Measurements from ENCODE around the gene CMTM3. TPM values are rescaled to one million over a fixed set of nuclear protein-coding genes. Genes with fewer than 3 reads are reported as not detected.
"Not testable (repeated sequence)": the region's sequence is repeated elsewhere in the genome, so short reads cannot be mapped to it uniquely, and the experiment has no call there.

CMTM3 gene
- total RNA-seq, 1 experiment from 2014 or later: 12.8 TPM

DNA sequence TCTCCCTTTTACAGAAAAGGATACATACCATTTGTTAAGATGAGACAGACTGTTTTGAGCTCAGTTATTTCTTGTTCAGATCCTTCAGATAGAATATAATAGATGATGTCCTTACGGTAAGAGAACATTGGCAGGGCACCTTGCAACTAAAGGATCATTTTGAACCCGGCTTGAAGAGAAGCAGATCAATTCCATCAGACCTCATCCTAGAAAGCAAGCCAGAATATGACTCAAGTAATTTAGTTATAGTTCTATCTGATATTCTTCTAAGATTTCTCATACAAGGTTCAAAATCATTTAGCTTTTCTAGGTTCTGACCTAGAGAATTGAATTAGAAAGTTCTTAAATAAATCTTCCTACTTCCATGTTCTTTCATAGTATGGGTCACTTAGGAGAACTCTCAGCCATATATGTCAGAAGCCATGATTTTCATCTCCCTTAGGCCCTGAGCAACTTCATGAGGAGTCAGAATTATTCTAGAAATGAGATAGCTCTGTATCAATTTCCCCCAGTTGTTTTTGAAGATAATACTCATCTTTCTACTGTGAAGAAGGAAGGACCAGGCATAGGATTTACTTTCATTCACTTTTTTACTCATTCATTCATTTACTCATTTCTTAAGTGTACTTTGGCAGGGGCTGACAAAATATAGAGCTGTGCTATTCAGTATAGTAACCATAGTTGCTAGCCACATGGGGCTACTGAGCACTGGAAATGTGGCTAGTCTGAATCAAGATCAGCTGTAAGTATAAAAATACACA lies 40.8 kb upstream of the CMTM3 start (continued):
- TF ChIP-seq, protein P1, sequence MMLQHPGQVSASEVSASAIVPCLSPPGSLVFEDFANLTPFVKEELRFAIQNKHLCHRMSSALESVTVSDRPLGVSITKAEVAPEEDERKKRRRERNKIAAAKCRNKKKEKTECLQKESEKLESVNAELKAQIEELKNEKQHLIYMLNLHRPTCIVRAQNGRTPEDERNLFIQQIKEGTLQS (IDR thresholded peaks at IDR 0.05): no peak
- TF ChIP-seq, protein P2, sequence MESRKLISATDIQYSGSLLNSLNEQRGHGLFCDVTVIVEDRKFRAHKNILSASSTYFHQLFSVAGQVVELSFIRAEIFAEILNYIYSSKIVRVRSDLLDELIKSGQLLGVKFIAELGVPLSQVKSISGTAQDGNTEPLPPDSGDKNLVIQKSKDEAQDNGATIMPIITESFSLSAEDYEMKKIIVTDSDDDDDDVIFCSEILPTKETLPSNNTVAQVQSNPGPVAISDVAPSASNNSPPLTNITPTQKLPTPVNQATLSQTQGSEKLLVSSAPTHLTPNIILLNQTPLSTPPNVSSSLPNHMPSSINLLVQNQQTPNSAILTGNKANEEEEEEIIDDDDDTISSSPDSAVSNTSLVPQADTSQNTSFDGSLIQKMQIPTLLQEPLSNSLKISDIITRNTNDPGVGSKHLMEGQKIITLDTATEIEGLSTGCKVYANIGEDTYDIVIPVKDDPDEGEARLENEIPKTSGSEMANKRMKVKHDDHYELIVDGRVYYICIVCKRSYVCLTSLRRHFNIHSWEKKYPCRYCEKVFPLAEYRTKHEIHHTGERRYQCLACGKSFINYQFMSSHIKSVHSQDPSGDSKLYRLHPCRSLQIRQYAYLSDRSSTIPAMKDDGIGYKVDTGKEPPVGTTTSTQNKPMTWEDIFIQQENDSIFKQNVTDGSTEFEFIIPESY (IDR thresholded peaks at IDR 0.05; ENCODE audit: extremely low read depth, insufficient replicate concordance, low read length): no peak
- no peak for TF ChIP-seq EGR1 (IDR thresholded peaks at IDR 0.05; ENCODE audit: low read depth)

DNA sequence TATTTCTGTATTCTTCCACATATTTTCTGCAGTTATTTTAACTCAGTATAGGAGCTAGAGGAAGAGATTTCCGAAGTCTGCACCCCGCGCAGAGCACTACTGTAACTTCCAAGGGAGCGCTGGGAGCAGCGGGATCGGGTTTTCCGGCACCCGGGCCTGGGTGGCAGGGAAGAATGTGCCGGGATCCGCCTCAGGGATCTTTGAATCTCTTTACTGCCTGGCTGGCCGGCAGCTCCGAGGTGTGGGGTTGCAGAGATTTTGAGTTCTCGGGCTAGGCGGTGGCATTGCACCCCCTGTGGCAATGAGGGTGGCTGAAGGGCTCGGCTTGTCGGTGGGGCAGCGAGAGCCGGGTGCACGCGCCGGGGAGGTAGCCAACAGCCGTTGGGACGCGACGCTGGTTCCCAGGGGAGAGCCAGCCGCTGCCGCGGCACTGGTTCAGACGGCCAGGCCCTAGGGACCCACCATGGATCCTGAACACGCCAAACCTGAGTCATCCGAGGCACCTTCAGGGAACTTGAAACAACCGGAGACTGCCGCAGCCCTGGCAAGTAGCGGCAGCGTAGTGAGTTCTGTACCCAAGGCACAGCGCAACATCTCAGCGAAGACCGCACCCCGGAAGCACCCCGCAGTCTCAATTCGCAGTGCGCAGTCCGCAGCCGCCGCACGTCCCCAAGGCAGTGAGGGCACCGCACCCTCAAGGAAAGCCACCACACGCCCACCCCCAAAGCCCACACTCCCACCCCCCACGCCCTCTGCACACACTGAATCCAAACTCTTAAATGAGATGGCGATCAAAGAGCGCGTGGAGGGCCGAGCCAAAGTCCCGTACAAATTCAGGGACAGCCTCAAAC lies 38.2 kb upstream of the CMTM3 start, which contains the start of gene CMTM1:
Gene CMTM1 (plus strand): TSS at position 389 of the 851 bp plus-strand sequence. CDS start 75 bp downstream, at position 464.
- no peak within 1 kb of the TSS for H3K9ac ChIP-seq (ENCODE audit: low read length)
- no peak within 1 kb of the TSS for H3K4me3 ChIP-seq (replicated peaks in 1 of 2; ENCODE audit: low read depth in 1 of 2, low read length in 2 of 2)
- H3K9me3 ChIP-seq (ENCODE audit: control insufficient read depth in 1 of 2, insufficient read depth in 1 of 2, low read depth in 1 of 2, low read length in 2 of 2): no peaks in the 10 kb centered on the region
- ATAC-seq (no peak), DNase-seq (ENCODE audit: low read depth, low spot score) (no peak)
- no peaks in the 10 kb centered on the region for H3K9me2 ChIP-seq (ENCODE audit: insufficient read depth)
- no peaks in the 10 kb centered on the region; a peak in 1 of 4 replicates for H3K36me3 ChIP-seq (ENCODE audit: control insufficient read depth in 1 of 2, insufficient read depth in 2 of 2, low read length in 2 of 2)
- CTCF ChIA-PET: no interaction called here
- H3K79me2 ChIP-seq (ENCODE audit: insufficient read depth, low read length): no peaks in the 10 kb centered on the region
- no peak within 1 kb of the TSS for H3K27ac ChIP-seq (ENCODE audit: low read depth, low read length)
- H3K27me3 ChIP-seq (ENCODE audit: insufficient read depth, low read length): no peaks in the 10 kb centered on the region
- intact Hi-C loops (cut with micrococcal nuclease): no loop called here
- no TSS peak for BruUV-seq (replicated peaks)
- peaks cover 3% of the 10 kb centered on the region; the same call in 1 of the 2 replicates for H4K20me1 ChIP-seq (ENCODE audit: insufficient read depth)
- no peak for TF ChIP-seq SP1 (IDR thresholded peaks at IDR 0.05; ENCODE audit: low read depth)
- no peak for TF ChIP-seq SIN3A (IDR thresholded peaks at IDR 0.05; ENCODE audit: low read depth)
- TF ChIP-seq ZFX (IDR thresholded peaks at IDR 0.05): no peak
- TF ChIP-seq ELF1 (IDR thresholded peaks at IDR 0.05; ENCODE audit: borderline replicate concordance, low read depth): no peak
- TF ChIP-seq TCF7L2 (IDR thresholded peaks at IDR 0.05; ENCODE audit: borderline replicate concordance, extremely low read depth, insufficient read depth, insufficient read length): no peak
- TF ChIP-seq POLR2AphosphoS5 (IDR thresholded peaks at IDR 0.05; ENCODE audit: low read depth, low read length): no peak
- TF ChIP-seq, protein P3, sequence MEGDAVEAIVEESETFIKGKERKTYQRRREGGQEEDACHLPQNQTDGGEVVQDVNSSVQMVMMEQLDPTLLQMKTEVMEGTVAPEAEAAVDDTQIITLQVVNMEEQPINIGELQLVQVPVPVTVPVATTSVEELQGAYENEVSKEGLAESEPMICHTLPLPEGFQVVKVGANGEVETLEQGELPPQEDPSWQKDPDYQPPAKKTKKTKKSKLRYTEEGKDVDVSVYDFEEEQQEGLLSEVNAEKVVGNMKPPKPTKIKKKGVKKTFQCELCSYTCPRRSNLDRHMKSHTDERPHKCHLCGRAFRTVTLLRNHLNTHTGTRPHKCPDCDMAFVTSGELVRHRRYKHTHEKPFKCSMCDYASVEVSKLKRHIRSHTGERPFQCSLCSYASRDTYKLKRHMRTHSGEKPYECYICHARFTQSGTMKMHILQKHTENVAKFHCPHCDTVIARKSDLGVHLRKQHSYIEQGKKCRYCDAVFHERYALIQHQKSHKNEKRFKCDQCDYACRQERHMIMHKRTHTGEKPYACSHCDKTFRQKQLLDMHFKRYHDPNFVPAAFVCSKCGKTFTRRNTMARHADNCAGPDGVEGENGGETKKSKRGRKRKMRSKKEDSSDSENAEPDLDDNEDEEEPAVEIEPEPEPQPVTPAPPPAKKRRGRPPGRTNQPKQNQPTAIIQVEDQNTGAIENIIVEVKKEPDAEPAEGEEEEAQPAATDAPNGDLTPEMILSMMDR (IDR thresholded peaks at IDR 0.05 in 2 of 3, conservative IDR thresholded peaks at IDR 0.05 in 1 of 3; ENCODE audit: borderline replicate concordance in 1 of 3, insufficient read depth in 1 of 3, low read depth in 2 of 3, low read length in 2 of 3): no peak
- no peak for TF ChIP-seq ZNF274 (IDR thresholded peaks at IDR 0.05; ENCODE audit: low read depth, low read length)
- H2AFZ ChIP-seq (ENCODE audit: low read depth, low read length, poor library complexity, severe bottlenecking): no peak within 1 kb of the TSS
- H3K4me2 ChIP-seq (ENCODE audit: low read length): no peak within 1 kb of the TSS
- POLR2A ChIA-PET: no interaction called here
- RAD21 ChIA-PET (ENCODE audit: low non-redundant PET in 1 of 2, low total read pairs in 2 of 2, uncharacterized antibody in 2 of 2, unreplicated experiment in 2 of 2): no interaction called here
- peaks cover 0 to 13% of the 10 kb centered on the region in 2 experiments; a peak in 3 of 4 replicates for H3K4me1 ChIP-seq (ENCODE audit: control insufficient read depth in 1 of 2, insufficient read depth in 2 of 2, low read length in 2 of 2)

DNA sequence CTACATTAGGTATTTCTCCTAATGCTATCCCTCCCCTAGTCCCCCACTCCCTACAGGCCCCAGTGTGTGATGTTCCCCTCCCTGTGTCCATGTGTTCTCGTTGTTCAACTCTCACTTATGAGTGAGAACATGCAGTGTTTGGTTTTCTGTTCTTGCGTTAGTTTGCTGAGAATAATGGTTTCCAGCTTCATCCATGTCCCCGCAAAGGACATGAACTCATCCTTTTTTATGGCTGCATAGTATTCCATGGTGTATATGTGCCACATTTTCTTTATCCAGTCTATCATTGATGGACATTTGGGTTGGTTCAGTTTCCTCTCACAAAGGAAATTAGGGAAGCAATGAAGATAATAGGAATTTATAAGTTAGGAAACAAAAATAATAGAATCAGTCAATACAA lies 37.2 kb upstream of the CMTM3 start:
- RAD21 ChIA-PET (ENCODE audit: low non-redundant PET in 1 of 2, low total read pairs in 2 of 2, uncharacterized antibody in 2 of 2, unreplicated experiment in 2 of 2); H4K20me1 ChIP-seq (ENCODE audit: insufficient read depth); intact Hi-C loops (cut with micrococcal nuclease); H3K36me3 ChIP-seq (ENCODE audit: control insufficient read depth in 1 of 2, insufficient read depth in 2 of 2, low read length in 2 of 2); H2AFZ ChIP-seq (ENCODE audit: low read depth, low read length, poor library complexity, severe bottlenecking); H3K4me2 ChIP-seq (ENCODE audit: low read length); H3K27ac ChIP-seq (ENCODE audit: low read depth, low read length); DNase-seq (ENCODE audit: low read depth, low spot score); H3K9me2 ChIP-seq (ENCODE audit: insufficient read depth); H3K79me2 ChIP-seq (ENCODE audit: insufficient read depth, low read length); H3K27me3 ChIP-seq (ENCODE audit: insufficient read depth, low read length); H3K9me3 ChIP-seq (ENCODE audit: control insufficient read depth in 1 of 2, insufficient read depth in 1 of 2, low read depth in 1 of 2, low read length in 2 of 2); H3K4me3 ChIP-seq (replicated peaks in 1 of 2; ENCODE audit: low read depth in 1 of 2, low read length in 2 of 2); BruUV-seq (replicated peaks); POLR2A ChIA-PET; CTCF ChIA-PET; ATAC-seq; H3K9ac ChIP-seq (ENCODE audit: low read length): not testable (repeated sequence)
- H3K4me1 ChIP-seq (ENCODE audit: control insufficient read depth in 1 of 2, insufficient read depth in 2 of 2, low read length in 2 of 2): peaks cover 0 to 13% of the 10 kb centered on the region in 2 experiments; a peak in 3 of 4 replicates

Measured in HCT116 (cell line).